Activated CD8-positive, alpha-beta memory T cell treated with anti-CD3 and anti-CD28 coated beads, Interleukin-2, amount 10 ng/mL, durations not matched to agents 7 days and 5 days (primary cell): ENCODE results near the gene C11orf65. TPM values are rescaled to one million over a fixed set of nuclear protein-coding genes. Genes with fewer than 3 reads are reported as not detected.
"Not testable (repeated sequence)": the region's sequence is repeated elsewhere in the genome, so short reads cannot be mapped to it uniquely, and the experiment has no call there.

Experiments
- ATAC-seq: fragments of 150-1000 bp; cut with Tn5 transposase; one replicate; pipeline ENCODE4 v1.10.0; 2021; ENCODE audit warnings: moderate library complexity
- CTCF ChIA-PET: fragments of 350-600 bp; sonication (Branson Sonifier 250); formaldehyde crosslinking; loops from one replicate; lab custom pipeline; 2021; ENCODE audit warnings: antibody characterized with exemption; lab: Charles Lee
- DNase-seq: peaks from one replicate; pipeline ENCODE4 v3.0.0-alpha.2; 2020
- H3K27ac Mint-ChIP-seq: one replicate; pipeline ENCODE4 v1.8.0; 2021; ENCODE audit warnings: mild to moderate bottlenecking, mixed read lengths
- H3K27me3 Mint-ChIP-seq: one replicate; pipeline ENCODE4 v1.8.0; 2021; ENCODE audit warnings: mixed read lengths
- H3K36me3 Mint-ChIP-seq: one replicate; pipeline ENCODE4 v1.8.0; 2021; ENCODE audit warnings: mild to moderate bottlenecking, mixed read lengths
- H3K4me1 Mint-ChIP-seq: one replicate; pipeline ENCODE4 v1.8.0; 2021; ENCODE audit warnings: mixed read lengths
- H3K4me3 Mint-ChIP-seq: one replicate; pipeline ENCODE4 v1.8.0; 2021; ENCODE audit warnings: mild to moderate bottlenecking, moderate library complexity, mixed read lengths
- H3K9me3 Mint-ChIP-seq: one replicate; pipeline ENCODE4 v1.8.0; 2022; ENCODE audit warnings: low read depth, mixed read lengths
- total RNA-seq, 2 experiments: library from RNA; stranded (reverse); gene quantifications; one replicate each; pipeline ENCODE4 v1.2.3, GENCODE V29; 2021

The C11orf65 gene
- total RNA-seq, 2 experiments from 2014 or later, result 0.61 TPM; not detected in 1

- Mint-ChIP-seq H3K27me3 (no peaks in the 10 kb centered on the region), H3K27ac (no peak overlapping the region), H3K36me3 (no peaks in the 10 kb centered on the region), H3K9me3 (no peaks in the 10 kb centered on the region), H3K4me3 (no peak overlapping the region), H3K4me1 (no peaks in the 10 kb centered on the region)
- CTCF ChIA-PET, result no interaction called here
- no peak for ATAC-seq
- DNase-seq, result no peak
Observed at GRCh38 chr11:108388576-108388975, 78.8 kb downstream of the C11orf65 start.

DNA sequence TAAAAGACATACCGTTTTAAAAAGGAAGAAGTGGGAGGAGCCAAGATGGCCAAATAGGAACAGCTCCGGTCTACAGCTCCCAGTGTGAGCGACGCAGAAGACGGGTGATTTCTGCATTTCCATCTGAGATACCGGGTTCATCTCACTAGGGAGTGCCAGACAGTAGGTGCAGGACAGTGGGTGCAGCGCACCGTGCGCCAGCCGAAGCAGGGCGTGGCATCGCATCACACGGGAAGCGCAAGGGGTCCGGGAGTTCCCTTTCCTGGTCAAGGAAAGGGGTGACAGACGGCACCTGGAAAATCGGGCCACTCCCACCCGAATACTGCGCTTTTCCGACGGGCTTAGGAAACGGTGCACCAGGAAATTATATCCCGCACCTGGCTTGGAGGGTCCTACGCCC lies 93.8 kb downstream of the C11orf65 start:
- H3K27me3 Mint-ChIP-seq, ATAC-seq, H3K4me1 Mint-ChIP-seq, H3K4me3 Mint-ChIP-seq, DNase-seq, H3K27ac Mint-ChIP-seq, CTCF ChIA-PET, H3K9me3 Mint-ChIP-seq: not testable (repeated sequence)
- H3K36me3 Mint-ChIP-seq, result peaks cover 12% of the 10 kb centered on the region

DNA sequence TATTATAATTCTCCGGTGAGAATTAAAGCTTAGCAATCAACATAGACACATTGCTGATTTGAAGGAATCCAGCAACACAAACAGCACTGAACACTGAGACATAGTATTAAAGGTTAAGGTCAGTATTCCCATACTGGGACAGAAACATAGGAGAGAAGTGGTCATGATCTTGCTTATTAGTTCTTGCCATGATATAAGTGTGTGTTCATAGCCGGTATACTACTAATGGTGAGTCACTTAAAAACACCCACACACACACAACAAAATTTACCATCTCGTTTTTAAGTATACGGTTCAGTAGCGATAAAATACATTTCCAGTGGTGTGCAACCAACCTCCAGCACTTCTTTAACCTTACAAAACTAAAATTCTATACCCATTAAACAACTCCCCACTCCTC lies 96.3 kb downstream of the C11orf65 start:
- Mint-ChIP-seq H3K36me3 (peaks cover 21% of the 10 kb centered on the region), H3K9me3 (peaks cover 6% of the 10 kb centered on the region), H3K27ac (no peak overlapping the region), H3K4me1 (no peaks in the 10 kb centered on the region), H3K4me3 (no peak overlapping the region), H3K27me3 (no peaks in the 10 kb centered on the region)
- no peak for ATAC-seq
- DNase-seq, result no peak
- CTCF ChIA-PET, result interaction anchor here (1.5 kb wide), 1 partner anchor 32 kb away, joined by 4 read pairs; no protein-coding TSS in a partner anchor

GRCh38 chr11:108370315-108370714 lies 97.0 kb downstream of the C11orf65 start:
- no peaks in the 10 kb centered on the region for H3K27me3 Mint-ChIP-seq
- H3K9me3 Mint-ChIP-seq, result peaks cover 6% of the 10 kb centered on the region
- no peak for ATAC-seq
- no peak for DNase-seq
- H3K36me3 Mint-ChIP-seq, result peaks cover 25% of the 10 kb centered on the region
- H3K4me3 Mint-ChIP-seq, result no peak overlapping the region
- H3K4me1 Mint-ChIP-seq, result no peaks in the 10 kb centered on the region
- H3K27ac Mint-ChIP-seq, result no peak overlapping the region
- CTCF ChIA-PET, result no interaction called here

DNA sequence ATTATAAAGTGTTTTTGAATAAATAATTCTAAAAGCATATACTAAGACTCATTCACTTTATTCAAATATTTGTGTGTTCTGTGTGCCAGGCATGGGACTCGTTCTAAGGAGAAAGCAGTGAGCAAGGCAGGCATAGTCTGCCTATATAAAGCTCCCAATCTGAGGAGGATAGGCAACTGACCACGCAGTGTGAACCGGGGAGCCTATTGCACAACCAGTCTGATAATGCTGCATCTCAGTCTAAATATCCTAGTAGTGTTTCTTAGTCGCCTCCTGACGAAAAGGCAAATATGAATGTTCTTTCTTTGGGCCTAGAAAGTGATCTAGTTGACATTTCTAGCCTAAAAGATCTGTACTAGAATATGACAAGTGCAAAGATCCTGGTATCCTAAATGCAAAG lies 98.3 kb downstream of the C11orf65 start:
- no peak overlapping the region for H3K4me3 Mint-ChIP-seq
- peaks cover 33% of the 10 kb centered on the region for H3K36me3 Mint-ChIP-seq
- DNase-seq, result no peak
- peaks cover 6% of the 10 kb centered on the region for H3K9me3 Mint-ChIP-seq
- H3K27me3 Mint-ChIP-seq, result no peaks in the 10 kb centered on the region
- H3K27ac Mint-ChIP-seq, result no peak overlapping the region
- no peak for ATAC-seq
- CTCF ChIA-PET, result no interaction called here
- no peaks in the 10 kb centered on the region for H3K4me1 Mint-ChIP-seq

DNA sequence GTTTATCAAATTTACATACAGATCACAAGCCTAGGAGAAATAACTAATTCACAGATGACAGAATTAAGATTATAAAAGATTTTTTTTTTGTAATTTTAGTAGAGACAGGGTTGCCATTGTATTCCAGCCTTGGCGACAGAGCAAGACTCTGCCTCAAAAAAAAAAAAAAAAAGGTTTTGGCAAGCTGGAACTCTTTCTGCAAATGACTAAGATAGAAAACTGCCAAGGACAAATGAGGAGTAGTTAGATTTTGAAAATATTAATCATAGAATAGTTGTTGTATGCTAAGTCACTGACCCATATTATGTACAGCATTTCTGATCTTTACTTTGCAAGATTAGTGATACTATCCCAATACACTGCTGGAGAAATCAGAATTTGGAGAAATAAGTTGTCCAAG lies 99.2 kb downstream of the C11orf65 start:
- DNase-seq (no peak), ATAC-seq (no peak)
- Mint-ChIP-seq H3K9me3 (peaks cover 2% of the 10 kb centered on the region), H3K36me3 (peaks cover 33% of the 10 kb centered on the region), H3K4me3 (no peak overlapping the region), H3K27me3 (no peaks in the 10 kb centered on the region), H3K4me1 (no peaks in the 10 kb centered on the region), H3K27ac (no peak overlapping the region)
- CTCF ChIA-PET, result no interaction called here

DNA sequence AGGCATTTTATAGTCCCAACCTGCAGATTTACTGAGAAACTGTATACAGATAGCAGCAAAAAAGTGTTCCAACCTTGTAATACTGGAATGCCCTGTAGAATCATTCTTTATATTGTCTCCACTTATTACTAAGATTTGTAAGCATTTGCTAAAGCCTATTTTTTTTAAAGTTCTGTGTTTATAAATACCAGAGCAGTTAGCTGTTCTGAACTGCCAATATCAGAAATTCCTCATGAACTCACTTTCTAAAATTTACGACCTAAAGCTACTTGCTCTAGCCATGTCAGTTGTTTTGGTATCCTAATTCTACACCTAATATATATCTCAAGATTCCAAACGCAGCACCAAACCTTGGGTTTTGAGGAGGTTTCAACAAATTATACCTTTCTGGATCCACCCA lies 103.2 kb downstream of the C11orf65 start:
- Mint-ChIP-seq H3K4me3 (no peak overlapping the region), H3K9me3 (peaks cover 1% of the 10 kb centered on the region), H3K27ac (no peak overlapping the region), H3K27me3 (no peaks in the 10 kb centered on the region), H3K4me1 (no peaks in the 10 kb centered on the region), H3K36me3 (peaks cover 22% of the 10 kb centered on the region)
- DNase-seq, result no peak
- no peak for ATAC-seq
- CTCF ChIA-PET, result no interaction called here

- DNase-seq, result no peak
- H3K27me3 Mint-ChIP-seq, result no peaks in the 10 kb centered on the region
- H3K27ac Mint-ChIP-seq, result no peak overlapping the region
- ATAC-seq, result no peak
- no peaks in the 10 kb centered on the region for H3K9me3 Mint-ChIP-seq
- no peaks in the 10 kb centered on the region for H3K4me1 Mint-ChIP-seq
- no peak overlapping the region for H3K4me3 Mint-ChIP-seq
- CTCF ChIA-PET, result no interaction called here
- peaks cover 40% of the 10 kb centered on the region for H3K36me3 Mint-ChIP-seq
Observed at GRCh38 chr11:108351468-108351867, 115.9 kb downstream of the C11orf65 start.

DNA sequence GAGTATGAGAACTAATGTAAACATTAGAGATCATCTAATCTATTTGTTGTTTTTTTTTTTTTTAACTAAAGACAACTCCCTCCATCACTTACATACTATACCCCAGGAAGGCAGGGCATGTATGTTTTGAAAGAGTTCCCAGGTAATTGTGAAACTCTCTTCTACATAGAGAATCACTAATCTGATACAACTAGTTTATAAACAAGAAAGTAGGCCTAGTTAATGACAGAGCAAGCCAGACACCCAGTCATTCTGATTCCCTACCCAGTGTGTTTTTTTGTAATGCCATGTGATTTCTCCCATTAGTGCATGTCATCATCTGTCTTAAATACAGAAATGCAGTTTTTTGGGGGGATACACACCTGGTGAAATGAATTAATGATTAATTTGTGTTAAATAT lies 120.9 kb downstream of the C11orf65 start:
- ATAC-seq, result no peak
- Mint-ChIP-seq H3K4me3 (no peak overlapping the region), H3K9me3 (no peaks in the 10 kb centered on the region), H3K36me3 (peaks cover 24% of the 10 kb centered on the region), H3K27me3 (no peaks in the 10 kb centered on the region), H3K4me1 (peaks cover 10% of the 10 kb centered on the region), H3K27ac (no peak overlapping the region)
- no peak for DNase-seq
- CTCF ChIA-PET, result no interaction called here

DNA sequence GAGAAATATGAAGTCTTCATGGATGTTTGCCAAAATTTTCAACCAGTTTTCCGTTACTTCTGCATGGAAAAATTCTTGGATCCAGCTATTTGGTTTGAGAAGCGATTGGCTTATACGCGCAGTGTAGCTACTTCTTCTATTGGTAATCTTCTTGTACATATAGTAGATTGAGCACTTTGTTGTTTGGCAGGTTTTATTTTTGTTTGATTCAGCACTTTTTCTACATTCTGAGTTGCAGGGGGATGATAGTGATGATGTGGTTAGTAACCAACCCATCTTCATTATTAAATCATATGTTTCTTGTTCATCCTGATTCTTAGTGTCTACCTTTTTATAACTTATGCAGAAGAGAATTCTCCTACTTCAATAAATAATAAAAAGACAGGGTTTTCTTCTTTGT lies 121.6 kb downstream of the C11orf65 start:
- Mint-ChIP-seq H3K4me3 (no peak overlapping the region), H3K27ac (no peak overlapping the region), H3K9me3 (no peaks in the 10 kb centered on the region), H3K27me3 (no peaks in the 10 kb centered on the region), H3K4me1 (peaks cover 12% of the 10 kb centered on the region), H3K36me3 (peaks cover 24% of the 10 kb centered on the region)
- DNase-seq, result no peak
- ATAC-seq, result no peak
- CTCF ChIA-PET, result no interaction called here

GRCh38 chr11:108343714-108344113 lies 123.6 kb downstream of the C11orf65 start:
- Mint-ChIP-seq H3K36me3 (peaks cover 16% of the 10 kb centered on the region), H3K4me1 (peaks cover 12% of the 10 kb centered on the region), H3K4me3 (no peak overlapping the region), H3K27ac (no peak overlapping the region), H3K9me3 (no peaks in the 10 kb centered on the region), H3K27me3 (no peaks in the 10 kb centered on the region)
- DNase-seq (no peak), ATAC-seq (no peak)
- CTCF ChIA-PET, result no interaction called here

DNA sequence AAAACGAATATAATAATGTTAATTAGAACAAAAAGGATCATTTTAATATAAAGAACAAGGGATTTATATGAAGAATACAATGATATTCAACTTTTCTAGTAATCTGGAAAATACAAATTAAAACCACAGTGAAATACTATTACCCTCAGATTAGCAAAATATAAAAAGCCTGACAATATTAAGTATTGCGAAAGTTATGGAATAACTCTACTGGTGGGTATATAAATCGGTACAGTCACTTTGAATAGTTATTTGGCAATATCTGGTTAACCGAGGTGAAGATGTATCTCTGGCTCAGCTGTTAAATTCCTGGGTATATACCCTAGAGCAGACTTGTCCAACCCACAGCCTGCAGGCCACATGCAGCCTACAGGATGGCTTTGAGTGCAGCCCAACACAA lies 125.7 kb downstream of the C11orf65 start:
- DNase-seq (no peak), ATAC-seq (no peak)
- peaks cover 12% of the 10 kb centered on the region for H3K4me1 Mint-ChIP-seq
- peaks cover 18% of the 10 kb centered on the region for H3K36me3 Mint-ChIP-seq
- no peak overlapping the region for H3K4me3 Mint-ChIP-seq
- CTCF ChIA-PET, result no interaction called here
- H3K9me3 Mint-ChIP-seq, result no peaks in the 10 kb centered on the region
- no peak overlapping the region for H3K27ac Mint-ChIP-seq
- no peaks in the 10 kb centered on the region for H3K27me3 Mint-ChIP-seq

GRCh38 chr11:108340973-108341372 lies 126.4 kb downstream of the C11orf65 start:
- CTCF ChIA-PET, result no interaction called here
- no peak overlapping the region for H3K4me3 Mint-ChIP-seq
- H3K4me1 Mint-ChIP-seq, result peaks cover 12% of the 10 kb centered on the region
- H3K36me3 Mint-ChIP-seq, result peaks cover 19% of the 10 kb centered on the region
- DNase-seq, result no peak
- no peak for ATAC-seq
- H3K9me3 Mint-ChIP-seq, result no peaks in the 10 kb centered on the region
- H3K27ac Mint-ChIP-seq, result no peak overlapping the region
- no peaks in the 10 kb centered on the region for H3K27me3 Mint-ChIP-seq

- CTCF ChIA-PET, result interaction anchor here (1.5 kb wide), 1 partner anchor 33 kb away, joined by 4 read pairs; no protein-coding TSS in a partner anchor
Observed at GRCh38 chr11:108338750-108339149, 128.6 kb downstream of the C11orf65 start.

DNA sequence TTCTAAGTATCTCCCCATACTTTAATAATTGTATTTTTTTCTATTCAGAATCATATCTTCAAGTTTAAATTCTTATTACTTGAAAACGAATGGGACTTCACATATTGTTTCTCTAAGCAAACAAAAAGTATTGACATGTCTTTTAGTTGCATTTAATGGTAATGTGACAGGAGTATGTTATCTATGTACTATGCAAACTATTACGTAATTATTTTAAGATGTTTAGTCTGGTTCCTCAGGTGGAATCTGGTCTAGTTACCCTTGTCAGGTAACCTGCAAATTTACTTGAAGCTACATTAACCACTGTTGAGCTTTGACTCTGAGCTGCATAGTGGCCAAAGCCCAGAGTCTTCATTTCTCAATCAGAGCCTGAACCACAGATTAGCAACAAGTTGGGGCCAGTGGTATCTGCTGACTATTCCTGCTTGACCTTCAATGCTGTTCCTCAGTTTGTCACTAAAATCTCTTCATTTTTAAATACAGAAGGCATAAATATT lies 133.9 kb downstream of the C11orf65 start:
- Mint-ChIP-seq H3K4me3 (no peak overlapping the region), H3K27me3 (no peaks in the 10 kb centered on the region), H3K27ac (no peak overlapping the region), H3K36me3 (peaks cover 47% of the 10 kb centered on the region), H3K9me3 (no peaks in the 10 kb centered on the region), H3K4me1 (no peaks in the 10 kb centered on the region)
- DNase-seq (no peak), ATAC-seq (no peak)
- CTCF ChIA-PET, result no interaction called here

More at GRCh38 chr11:108338750-108339149, 128.6 kb downstream of the C11orf65 start:
- no peak overlapping the region for H3K27ac Mint-ChIP-seq
- no peaks in the 10 kb centered on the region for H3K9me3 Mint-ChIP-seq
- DNase-seq (no peak), ATAC-seq (no peak)
- peaks cover 2% of the 10 kb centered on the region for H3K4me1 Mint-ChIP-seq
- H3K27me3 Mint-ChIP-seq, result no peaks in the 10 kb centered on the region
- H3K4me3 Mint-ChIP-seq, result no peak overlapping the region
- H3K36me3 Mint-ChIP-seq, result peaks cover 25% of the 10 kb centered on the region
